ENCODE results near the gene PTPRD.
A peak's percentile ranks its signal among the peaks of the same experiment; 100 is the strongest.

Gene PTPRD

DNA sequence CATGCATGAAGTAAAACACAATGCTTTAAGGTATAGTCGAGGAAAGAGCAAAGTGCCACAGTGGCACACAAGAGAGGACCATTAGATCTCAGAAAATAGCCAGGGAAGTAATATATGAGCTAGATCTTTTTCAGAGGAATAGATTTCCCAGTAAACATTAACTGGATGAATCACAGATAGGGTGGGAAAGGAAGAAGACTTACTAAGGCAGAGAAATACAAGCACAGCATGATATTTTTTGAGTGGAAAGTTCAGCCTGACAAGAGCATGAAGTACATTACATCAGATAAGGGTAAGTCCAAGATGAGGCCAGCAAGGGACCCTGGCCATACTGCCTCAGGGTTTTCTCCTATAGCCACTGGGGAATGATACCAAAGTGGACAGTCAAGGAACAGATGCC lies 2008.6 kb downstream of the PTPRD start:
- DNase-seq: no peak

GRCh38 chr9:8600914-8601680 lies 2011.7 kb downstream of the PTPRD start:
- no peak for DNase-seq

GRCh38 chr9:8599937-8600336 lies 2012.9 kb downstream of the PTPRD start:
- no peak for DNase-seq

DNA sequence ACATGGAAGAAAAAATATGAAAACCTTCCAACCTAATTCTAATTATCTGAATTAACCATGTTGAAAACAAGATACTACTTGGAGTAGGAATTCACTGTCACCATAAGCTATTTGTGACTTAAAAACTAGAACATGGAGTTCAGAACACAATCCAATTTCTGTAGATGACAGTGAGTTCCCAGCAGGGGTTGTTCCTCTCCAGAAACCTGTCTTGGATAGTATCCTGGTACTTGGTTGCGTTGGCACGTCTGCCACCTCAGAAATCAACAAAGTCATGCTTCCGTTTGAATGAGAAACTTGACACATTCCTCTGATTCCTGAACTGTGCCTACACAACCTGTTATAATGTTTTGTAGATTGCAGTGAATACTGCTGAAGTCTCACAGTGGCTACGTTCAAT lies 2023.3 kb downstream of the PTPRD start:
- no peak for DNase-seq

- no peak for DNase-seq
Observed at GRCh38 chr9:8585036-8585435, 2027.8 kb downstream of the PTPRD start.

GRCh38 chr9:8579661-8580060 lies 2033.1 kb downstream of the PTPRD start:
- no peak for DNase-seq

DNA sequence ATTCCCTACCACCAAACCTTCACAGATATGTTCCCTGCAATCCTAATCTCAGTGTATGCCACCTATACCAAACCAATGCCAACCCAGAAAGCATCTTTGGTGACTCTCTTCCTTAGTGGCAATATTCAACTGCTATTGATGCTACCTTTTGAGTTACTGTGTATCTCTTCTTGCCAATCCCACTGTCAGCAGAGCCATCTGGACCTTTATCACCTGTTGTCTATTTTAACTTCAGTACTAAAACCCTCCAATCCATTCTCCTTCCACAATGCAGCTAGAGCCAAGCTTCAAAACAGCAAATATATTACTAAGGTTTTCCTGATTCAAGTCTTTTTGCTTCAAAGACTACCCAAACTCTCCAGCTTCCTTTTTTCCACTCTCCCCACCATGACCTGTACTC lies 2036.1 kb downstream of the PTPRD start:
- no peak for DNase-seq

- no peak for DNase-seq
Observed at GRCh38 chr9:8574846-8575245, 2038.0 kb downstream of the PTPRD start.

GRCh38 chr9:8572209-8572608 lies 2040.6 kb downstream of the PTPRD start:
- DNase-seq: no peak

GRCh38 chr9:8571643-8572042 lies 2041.2 kb downstream of the PTPRD start:
- peak; percentile 36 for DNase-seq

- DNase-seq: peak; percentile 96
Observed at GRCh38 chr9:8570776-8571175, 2042.0 kb downstream of the PTPRD start.

- DNase-seq: no peak
Observed at GRCh38 chr9:8569823-8570222, 2043.0 kb downstream of the PTPRD start.

DNA sequence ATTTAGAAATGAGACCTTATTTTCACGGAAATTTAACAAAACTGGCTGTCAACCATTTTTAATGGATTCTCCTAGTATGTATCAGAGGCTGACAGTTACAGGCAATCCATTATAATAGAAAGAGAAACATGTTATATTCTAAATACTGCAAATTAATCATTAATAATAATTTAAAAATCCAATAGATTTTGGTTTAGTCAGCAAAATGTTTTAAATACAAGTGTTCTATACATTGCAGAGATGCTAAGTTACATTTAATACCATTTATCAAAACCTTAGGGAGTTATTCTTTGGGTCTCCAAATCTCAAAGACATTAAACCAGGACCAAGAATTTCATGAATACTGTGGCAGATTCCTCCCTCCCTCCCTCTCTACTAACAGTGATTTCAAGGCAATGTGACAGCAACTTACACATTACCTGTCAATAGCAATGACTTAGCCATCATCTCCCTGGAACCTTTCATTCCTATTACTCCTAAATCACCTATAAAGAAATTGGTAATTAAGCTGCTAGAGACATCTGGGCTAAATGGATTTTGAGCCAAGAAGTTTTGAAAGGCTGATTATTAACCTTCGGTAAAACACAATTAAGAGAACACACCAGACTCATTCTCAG lies 2044.7 kb downstream of the PTPRD start:
- no peak for DNase-seq

GRCh38 chr9:8564960-8565359 lies 2047.8 kb downstream of the PTPRD start:
- DNase-seq: no peak

DNA sequence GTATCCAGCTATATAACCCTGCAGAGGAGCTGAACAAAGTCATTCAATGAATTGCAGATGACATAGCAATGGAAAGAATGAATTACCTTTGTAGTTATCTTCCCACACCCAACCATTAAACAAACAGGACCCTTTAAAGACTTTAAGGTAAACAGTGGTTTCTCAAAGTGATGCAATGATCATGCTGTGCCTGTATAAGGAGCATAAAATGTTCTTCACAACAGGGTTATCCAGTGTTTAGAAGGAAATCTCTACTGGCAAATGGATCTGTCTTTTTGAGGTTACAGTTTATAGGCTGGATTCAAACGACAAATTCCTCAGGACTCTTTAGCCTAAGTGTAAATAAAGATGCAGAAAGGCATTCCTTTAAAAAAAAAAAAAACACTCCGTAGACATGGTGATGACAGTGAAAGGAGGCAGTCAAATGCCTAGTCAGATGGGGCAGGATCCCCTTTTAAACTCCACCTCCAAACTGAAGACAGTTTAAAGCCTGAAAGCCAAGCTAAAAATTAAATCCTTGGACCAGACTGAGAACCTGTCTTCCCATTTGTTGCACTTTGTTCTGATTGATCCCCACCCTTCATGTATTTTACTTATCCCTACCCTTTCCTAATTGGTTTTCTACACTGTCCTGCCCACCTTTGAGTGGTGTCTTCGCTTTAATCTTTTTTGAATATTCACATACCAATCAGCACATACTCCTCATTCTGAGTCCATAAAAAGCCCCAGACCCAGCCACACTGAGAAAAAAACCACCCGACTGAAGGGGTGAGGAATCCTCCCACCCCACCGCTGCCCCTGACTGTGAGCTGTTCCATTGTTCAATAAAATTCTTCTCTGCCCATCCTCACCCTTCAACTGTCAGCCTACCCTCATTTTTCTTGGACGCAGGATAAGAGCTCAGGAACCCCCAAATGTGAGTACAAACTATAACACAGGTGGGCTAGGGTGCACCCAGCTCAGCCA lies 2052.0 kb downstream of the PTPRD start:
- DNase-seq: no peak

- DNase-seq: no peak
Observed at GRCh38 chr9:8558176-8558575, 2054.6 kb downstream of the PTPRD start.

- no peak for DNase-seq
Observed at GRCh38 chr9:8555762-8556500, 2056.9 kb downstream of the PTPRD start.

GRCh38 chr9:8553444-8553843 lies 2059.4 kb downstream of the PTPRD start:
- DNase-seq: no peak

DNA sequence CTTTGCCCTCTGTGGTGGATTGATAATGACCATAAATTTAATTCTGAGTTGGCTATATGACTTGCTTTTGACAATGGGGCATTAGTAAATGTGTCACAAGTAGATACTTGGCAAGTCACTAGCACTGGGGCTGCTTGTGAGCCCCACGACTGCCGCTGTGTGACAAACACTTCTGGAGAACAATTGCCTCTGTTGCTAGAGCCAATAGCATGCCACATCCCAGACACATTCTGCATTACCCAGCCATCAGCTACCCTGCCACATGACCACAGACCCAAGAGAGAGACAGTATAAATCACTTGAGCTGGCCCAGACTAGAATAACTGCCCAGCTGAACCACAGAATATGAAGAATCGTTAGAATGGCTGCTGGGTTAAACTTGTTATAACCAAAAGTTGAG lies 2060.1 kb downstream of the PTPRD start:
- DNase-seq: no peak

DNA sequence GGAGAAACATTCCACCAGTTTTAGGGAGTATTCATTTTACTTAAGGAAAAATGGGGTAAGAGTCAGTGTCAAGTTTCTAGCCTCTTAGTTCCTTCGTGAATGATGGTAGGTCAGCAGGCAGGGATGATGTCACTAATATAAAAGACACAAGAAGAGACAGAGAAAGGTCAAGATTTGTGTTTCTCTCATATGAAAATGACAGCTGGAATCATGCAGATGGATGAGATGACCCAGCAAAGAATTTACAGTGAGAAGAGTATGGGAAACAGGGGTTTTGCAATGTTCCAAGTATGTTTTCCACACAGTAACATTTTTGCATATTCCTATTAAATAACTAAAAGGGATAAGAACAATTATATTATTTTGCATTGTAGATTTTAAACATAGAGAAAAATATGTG lies 2063.6 kb downstream of the PTPRD start:
- no peak for DNase-seq

DNA sequence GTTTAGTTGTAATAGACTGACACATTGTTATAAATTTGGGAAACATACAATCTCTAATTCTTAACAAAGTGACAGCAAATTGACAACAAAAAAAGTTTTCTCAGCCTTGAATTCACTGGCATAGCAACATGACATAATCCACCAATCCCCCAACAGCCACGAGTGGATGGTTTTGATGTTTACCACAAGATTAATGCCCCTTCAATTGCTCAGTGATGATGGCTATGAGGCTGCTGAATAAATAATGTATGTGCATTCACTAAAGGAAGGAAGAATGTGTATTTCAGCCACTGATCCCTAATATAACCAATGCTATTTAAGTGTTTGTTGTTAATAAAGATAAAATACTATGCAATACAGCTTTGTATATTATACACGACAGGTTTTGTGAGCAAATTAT lies 2069.6 kb downstream of the PTPRD start:
- no peak for DNase-seq

- no peak for DNase-seq
Observed at GRCh38 chr9:8542537-8542936, 2070.3 kb downstream of the PTPRD start.

DNA sequence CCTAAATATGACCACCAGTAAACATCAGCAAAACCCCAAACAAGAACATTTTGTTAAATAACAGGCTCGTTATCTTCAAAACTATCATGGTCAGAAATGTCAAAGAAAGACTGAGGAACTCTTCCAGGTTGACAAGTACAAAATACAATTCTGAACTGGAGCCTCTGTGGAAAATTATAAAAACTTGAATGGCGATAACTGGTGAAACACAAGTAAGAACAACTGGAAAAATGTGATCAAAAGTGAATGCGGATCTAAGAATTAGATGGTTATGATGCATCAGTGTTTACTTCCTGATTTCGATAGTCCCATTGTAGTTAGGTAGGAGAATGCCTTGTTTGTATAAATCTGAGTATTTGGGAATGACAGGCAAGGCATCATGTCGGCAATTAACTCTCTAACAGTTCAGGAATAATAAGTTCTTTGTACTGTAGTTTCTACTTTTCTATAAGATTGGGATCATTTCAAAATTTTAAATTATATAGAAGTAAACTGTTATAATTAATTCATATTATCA lies 2073.1 kb downstream of the PTPRD start:
- no peak for DNase-seq

Measured in NCI-H2227 treated with DMSO at 0.1 percent for 48 hours (cell line).